Measurements from ENCODE around the gene COLQ.

COLQ gene

DNA sequence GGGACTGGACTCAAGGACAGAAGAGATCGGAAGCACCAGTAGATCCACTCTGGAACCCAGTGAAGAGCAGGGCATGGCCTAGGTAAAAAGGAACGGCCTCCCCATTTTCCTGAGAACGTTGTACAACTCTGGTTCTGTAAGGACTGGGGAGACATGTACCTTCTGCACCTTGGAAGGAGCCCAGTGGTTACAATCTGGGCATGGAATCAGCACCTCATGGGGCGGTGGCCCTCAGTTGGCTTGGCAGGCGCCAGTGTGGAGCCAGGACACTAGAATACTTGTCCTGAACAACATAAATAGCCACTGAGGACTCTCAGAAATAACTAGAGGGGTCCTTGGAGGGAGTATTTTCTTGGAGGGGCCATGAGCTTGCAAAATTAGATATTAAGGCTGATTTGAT, 68.5 kb downstream of the COLQ start:
- CTCF ChIA-PET, result no interaction called here
- POLR2A ChIA-PET, result no interaction called here
- no peak for DNase-seq (ENCODE audit: low read depth, low spot score)
- TF ChIP-seq, protein P1, sequence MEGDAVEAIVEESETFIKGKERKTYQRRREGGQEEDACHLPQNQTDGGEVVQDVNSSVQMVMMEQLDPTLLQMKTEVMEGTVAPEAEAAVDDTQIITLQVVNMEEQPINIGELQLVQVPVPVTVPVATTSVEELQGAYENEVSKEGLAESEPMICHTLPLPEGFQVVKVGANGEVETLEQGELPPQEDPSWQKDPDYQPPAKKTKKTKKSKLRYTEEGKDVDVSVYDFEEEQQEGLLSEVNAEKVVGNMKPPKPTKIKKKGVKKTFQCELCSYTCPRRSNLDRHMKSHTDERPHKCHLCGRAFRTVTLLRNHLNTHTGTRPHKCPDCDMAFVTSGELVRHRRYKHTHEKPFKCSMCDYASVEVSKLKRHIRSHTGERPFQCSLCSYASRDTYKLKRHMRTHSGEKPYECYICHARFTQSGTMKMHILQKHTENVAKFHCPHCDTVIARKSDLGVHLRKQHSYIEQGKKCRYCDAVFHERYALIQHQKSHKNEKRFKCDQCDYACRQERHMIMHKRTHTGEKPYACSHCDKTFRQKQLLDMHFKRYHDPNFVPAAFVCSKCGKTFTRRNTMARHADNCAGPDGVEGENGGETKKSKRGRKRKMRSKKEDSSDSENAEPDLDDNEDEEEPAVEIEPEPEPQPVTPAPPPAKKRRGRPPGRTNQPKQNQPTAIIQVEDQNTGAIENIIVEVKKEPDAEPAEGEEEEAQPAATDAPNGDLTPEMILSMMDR (IDR thresholded peaks at IDR 0.05; ENCODE audit: insufficient read depth, low read length, missing control alignments), result no peak
- no peak overlapping the region for H3K4me3 ChIP-seq (ENCODE audit: low read depth, low read length)

DNA sequence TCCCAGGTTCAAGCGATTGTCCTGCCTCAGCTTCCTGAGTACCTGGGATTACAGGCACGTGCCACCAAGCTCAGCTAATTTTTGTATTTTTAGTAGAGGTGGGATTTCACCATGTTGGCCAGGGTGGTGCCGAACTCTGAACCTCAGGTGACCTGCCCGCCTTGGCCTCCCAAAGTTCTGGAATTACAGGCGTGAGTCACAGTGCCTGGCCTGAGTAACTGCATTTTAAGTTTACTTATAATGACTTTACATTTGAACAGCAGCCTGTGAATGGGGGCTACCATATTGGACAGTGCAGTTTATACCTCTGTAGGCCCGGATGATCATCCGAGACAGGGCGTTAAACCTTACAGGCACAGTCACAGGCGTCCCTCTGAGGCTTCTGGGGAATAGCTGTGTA, 69.3 kb downstream of the COLQ start:
- DNase-seq (ENCODE audit: low read depth, low spot score), result no peak
- H3K4me3 ChIP-seq (ENCODE audit: low read depth, low read length), result no peak overlapping the region
- ChIA-PET POLR2A (no interaction called here), CTCF (interaction anchor here (1.0 kb wide), 1 partner anchor 47 kb away, joined by 3 read pairs; no protein-coding TSS in a partner anchor)
- TF ChIP-seq, protein P1 (IDR thresholded peaks at IDR 0.05; ENCODE audit: insufficient read depth, low read length, missing control alignments), result no peak

DNA sequence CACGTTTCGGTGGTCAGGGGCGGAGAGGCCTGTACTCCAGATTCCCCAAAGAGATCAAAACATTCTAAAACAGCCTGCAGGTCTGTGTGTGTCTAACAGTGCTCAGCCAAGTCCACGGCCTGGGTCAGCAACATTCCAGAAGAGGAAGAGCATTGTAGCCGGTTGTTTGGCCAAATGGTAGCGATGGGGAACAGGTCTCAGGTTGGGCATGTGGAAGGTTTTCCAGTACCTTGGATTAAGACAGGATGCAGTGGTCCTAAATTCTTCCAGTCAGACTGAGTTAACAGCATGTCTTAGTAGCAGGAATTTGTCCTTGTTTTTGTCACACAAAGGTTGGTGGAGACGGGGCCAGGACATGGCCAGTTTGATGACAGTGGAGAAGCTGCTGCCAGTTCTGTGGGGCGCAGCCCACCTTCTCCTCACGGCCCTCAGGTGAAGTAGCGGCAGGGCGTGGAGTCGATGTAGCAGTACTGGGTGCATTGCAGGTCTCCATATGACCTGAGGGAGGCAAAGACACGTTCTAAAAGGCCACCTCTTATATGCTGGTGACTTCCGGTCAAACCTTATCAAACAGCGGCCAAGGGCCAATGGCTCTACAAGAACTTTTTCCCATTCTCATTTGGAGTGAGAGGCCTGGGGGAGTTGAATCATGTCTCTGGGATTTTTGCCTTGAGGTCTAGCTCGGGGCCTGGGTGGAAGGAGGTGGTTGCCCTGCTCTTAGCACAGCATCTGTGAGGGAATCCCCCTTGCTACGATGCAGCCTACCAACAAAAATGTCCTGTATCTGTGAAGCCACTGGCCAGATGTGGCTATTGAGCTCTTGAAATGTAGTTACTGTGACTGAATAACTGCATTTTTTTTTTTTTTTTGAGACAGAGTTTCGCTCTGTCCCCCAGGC, 70.0 kb downstream of the COLQ start:
- POLR2A ChIA-PET, result no interaction called here
- CTCF ChIA-PET, result interaction anchor here (1.0 kb wide), 1 partner anchor 46 kb away, joined by 3 read pairs; no protein-coding TSS in a partner anchor
- no peak overlapping the region for H3K4me3 ChIP-seq (ENCODE audit: low read depth, low read length)
- TF ChIP-seq, protein P1 (IDR thresholded peaks at IDR 0.05; ENCODE audit: insufficient read depth, low read length, missing control alignments), result no peak
- DNase-seq (ENCODE audit: low read depth, low spot score), result no peak

DNA sequence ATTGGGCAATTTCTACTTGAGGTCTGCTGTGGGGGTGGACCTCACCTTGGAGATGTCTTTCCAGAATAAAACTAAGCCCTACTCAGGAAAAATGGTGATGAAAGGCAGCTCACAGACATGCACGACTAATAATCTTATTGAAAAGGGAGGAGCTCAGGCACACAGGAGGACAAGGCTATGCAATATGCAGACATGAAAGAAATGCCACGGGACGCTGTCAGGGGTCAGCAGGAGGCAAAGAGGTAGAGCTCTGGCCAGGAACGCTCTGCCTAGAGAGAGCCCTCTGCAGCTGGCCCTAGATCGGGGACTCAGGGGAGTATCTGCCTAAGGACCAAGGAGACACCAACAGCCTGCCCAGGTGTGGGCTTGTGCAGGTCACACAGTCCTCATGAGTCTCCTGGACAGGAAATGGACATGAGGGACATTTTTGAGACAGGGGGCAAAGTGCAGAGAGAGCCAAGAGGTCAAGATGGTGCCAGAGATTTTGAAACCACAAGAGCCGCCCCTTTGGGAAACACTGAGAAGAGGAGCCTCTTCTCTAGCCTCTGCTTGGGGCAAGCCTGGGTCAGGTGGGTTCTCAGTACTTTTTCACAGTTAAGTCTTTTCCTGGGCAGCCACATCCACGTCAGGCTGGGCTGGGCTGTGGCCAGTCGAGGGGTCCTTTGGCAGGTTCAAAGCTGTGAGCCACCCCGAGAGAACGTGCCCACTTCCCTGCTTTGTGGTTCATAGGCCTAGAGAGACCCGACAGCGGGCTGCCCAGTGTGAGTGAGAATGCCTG, 70.9 kb downstream of the COLQ start:
- CTCF ChIA-PET, result no interaction called here
- no peak overlapping the region for H3K4me3 ChIP-seq (ENCODE audit: low read depth, low read length)
- POLR2A ChIA-PET, result no interaction called here
- DNase-seq (ENCODE audit: low read depth, low spot score), result no peak
- TF ChIP-seq, protein P1 (IDR thresholded peaks at IDR 0.05; ENCODE audit: insufficient read depth, low read length, missing control alignments), result no peak

DNA sequence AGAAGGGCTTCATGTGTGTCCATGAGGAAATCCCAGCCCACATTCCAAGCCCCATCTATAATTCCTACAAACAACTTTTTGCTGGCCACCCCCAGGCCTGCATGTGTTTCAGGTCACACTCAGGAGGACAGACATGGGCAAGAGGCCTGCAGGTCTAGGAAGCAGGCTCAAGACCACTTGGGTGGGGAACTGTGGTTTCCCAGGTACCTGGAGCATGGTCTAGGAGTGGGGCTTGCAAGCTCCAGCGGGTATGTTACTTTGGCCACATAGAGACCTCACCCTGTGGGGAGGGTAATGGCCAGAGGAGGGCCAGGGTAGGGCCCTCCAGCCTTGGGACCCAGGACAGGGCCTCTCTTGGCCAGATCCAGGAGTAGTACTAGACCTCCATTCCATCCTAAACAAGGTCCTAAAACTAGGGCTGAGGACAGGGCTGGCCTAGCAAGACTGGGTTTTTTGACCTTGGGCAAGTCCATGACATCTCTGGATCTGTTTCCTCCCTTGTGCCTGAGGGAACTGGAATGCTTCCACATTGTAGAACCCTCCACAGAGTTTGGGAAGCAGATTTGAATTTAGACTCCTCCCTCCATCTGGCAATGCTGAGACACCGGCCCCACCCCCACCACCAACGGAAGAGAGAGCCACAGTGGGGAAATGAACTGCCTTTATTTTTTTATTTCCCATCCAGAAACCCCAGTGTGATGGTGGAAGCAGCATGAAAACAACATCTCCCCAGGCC, 71.8 kb downstream of the COLQ start:
- POLR2A ChIA-PET, result no interaction called here
- no peak overlapping the region for H3K4me3 ChIP-seq (ENCODE audit: low read depth, low read length)
- TF ChIP-seq, protein P1 (IDR thresholded peaks at IDR 0.05; ENCODE audit: insufficient read depth, low read length, missing control alignments), result no peak
- CTCF ChIA-PET, result no interaction called here
- no peak for DNase-seq (ENCODE audit: low read depth, low spot score)
